ENCODE measurements around the gene TAS2R43.
"Not testable (repeated sequence)": the region's sequence is repeated elsewhere in the genome, so short reads cannot be mapped to it uniquely, and the experiment has no call there.

Gene TAS2R43

DNA sequence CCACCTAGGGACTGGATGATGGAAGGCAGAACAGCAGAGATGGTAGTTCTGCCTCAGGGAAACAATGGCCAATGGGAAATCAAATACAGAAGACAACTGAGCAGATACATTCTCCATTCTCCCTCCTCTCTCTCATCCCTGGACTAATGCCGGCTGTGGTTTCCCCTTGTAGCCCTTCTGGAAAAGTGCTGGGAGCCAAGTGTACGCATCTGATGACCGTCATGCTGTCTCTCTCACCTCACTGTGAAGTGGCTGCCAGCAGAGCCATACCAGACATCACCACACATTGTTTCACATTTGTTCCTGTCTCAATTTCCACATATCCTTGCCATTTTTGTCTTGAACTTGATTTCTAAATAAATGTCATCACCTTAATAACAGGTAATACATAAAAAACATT is 33.1 kb downstream of the TAS2R43 start:
- no peak for DNase-seq (ENCODE audit: low spot score)

DNA sequence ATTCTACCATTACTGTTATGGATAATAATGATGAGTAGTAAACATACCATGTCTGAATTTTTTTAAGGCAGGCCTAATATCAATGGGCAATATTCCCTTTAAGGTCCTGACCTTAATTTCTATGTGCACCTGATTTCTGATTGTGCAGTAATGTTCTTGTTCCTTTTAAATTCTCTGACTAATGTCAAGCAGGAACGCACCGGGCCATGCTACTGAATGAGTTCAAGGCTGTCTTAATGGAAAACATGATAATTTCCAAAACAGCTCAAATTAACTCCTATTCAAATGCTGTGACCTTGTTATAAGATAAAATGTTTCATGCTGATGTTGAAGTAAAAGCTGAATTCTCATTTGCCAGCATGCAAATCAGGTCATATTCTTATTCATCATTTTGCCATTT is 36.8 kb downstream of the TAS2R43 start:
- no peak for DNase-seq (ENCODE audit: low spot score)

DNA sequence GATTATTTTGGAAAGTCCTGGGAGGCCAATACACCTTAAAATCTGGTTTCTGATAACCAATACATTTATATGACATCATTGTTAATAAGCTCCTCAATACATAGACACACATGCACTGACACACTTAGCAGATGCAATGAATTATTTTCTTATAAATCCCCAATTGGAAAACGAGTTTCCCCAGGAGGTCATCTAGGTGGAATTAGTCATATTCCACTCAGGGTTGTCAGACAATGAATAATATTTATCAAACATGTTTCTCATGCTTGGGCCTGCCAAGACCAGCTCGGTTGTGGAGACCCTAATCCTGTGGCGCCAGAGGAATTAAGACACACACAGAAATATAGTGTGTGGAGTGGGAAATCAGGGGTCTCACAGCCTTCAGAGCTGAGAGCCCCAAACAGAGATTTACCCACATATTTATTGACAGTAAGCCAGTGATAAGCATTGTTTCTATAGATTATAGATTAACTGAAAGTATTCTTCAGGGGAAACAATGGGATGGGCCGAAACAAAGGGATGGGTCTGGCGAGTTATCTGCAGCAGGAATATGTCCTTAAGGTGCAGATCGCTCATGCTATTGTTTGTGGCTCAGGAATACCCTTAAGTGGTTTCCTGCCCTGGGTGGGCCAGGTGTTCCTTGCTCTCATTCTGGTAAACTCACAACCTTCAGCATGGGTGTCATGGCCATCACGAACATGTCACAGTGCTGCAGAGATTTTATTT is 42.1 kb downstream of the TAS2R43 start:
- not testable (repeated sequence) for DNase-seq (ENCODE audit: low spot score)

DNA sequence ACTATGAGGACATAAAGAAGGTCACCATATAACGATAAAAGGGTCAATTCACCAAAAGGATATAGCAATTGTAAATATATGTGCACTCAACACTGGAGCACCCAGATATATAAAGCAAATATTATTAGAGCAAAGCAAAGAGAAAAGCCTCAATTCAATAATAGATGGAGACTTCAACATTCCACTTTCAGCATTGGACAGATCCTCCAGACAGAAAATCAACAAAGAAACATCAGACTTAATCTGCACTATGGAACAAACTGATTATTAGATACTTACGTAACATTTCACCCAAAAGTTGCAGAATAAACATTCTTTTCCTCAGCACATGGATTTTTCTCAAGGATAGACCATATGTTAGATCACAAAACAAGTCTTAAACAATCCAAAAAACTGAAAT is 50.7 kb downstream of the TAS2R43 start:
- DNase-seq (ENCODE audit: low spot score), result not testable (repeated sequence)
